Activated CD4-positive, alpha-beta T cell treated with anti-CD3 and anti-CD28 coated beads for 48 hours (primary cell): Measurements from ENCODE around the gene NTM.

Experiments used
- DNase-seq: peaks from one replicate; pipeline ENCODE4 v3.0.0-alpha.2; 2020

NTM gene

GRCh38 chr11:132139181-132139580 lies 768.8 kb downstream of the NTM start:
- DNase-seq = no peak

GRCh38 chr11:132140056-132140455 lies 769.6 kb downstream of the NTM start:
- no peak for DNase-seq

DNA sequence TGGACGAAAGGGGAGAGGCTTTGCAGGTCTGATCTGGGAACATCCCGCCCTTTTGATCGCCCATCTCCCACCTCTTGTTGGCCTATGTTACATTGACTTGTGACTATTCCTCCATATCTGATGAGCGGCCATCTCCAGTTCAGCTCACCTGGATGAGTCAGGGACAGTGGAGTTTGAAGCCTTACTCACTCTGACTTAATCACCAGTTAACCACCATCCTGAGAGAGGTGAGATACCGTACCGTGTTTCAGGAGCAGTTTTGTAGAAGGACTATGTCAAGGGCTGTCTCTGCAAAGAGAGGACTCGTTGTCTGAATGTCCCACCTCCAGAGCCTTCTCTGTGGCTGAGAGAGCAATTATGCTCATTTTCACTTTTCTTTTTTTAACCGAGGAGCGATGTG lies 771.7 kb downstream of the NTM start:
- no peak for DNase-seq

DNA sequence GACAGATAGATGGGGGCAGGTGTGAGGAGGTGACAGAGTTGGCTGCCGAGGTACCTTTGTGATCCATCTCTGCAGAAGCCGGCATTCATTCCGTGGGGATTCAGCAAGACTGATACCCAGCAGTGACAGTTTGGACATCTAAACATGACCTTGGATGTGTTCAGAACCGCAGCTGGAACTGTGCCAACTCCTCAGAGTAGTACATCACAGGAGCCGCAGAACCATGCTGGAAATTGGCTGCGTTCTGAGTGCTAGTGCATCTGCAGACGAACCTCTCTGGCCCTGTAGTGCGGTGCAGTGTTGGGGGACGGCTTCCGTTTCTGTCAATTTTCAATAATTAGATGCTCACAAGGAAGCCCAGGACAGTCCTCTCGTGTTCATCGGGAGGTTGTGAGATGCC lies 772.1 kb downstream of the NTM start:
- DNase-seq = no peak

- no peak for DNase-seq
Observed at GRCh38 chr11:132147464-132147863, 777.0 kb downstream of the NTM start.

DNA sequence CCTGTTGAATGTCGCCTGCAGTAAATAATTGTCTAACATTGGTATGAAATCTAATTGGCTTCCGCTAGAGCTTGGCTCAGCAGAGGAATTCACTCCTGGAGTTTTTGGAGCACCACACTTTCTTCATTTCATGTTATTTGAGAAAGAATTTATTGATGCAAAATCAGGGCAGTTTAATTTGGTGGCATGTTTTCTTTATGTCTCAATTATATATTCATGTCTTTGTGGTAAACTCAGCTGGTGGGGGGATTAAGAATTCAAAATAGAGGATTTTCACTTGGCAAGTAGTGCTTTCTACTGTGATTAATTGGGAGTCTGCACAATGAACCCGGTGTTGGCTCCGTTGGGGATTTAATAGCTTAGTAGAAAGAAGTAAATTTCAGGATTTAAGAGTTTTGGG lies 784.4 kb downstream of the NTM start:
- DNase-seq = no peak

- DNase-seq = no peak
Observed at GRCh38 chr11:132158091-132158490, 787.7 kb downstream of the NTM start.

GRCh38 chr11:132158696-132159095 lies 788.3 kb downstream of the NTM start:
- no peak for DNase-seq

- DNase-seq = no peak
Observed at GRCh38 chr11:132161403-132162078, 791.1 kb downstream of the NTM start.

- DNase-seq = no peak
Observed at GRCh38 chr11:132168344-132168981, 798.0 kb downstream of the NTM start.

- no peak for DNase-seq
Observed at GRCh38 chr11:132171031-132171430, 800.6 kb downstream of the NTM start.

DNA sequence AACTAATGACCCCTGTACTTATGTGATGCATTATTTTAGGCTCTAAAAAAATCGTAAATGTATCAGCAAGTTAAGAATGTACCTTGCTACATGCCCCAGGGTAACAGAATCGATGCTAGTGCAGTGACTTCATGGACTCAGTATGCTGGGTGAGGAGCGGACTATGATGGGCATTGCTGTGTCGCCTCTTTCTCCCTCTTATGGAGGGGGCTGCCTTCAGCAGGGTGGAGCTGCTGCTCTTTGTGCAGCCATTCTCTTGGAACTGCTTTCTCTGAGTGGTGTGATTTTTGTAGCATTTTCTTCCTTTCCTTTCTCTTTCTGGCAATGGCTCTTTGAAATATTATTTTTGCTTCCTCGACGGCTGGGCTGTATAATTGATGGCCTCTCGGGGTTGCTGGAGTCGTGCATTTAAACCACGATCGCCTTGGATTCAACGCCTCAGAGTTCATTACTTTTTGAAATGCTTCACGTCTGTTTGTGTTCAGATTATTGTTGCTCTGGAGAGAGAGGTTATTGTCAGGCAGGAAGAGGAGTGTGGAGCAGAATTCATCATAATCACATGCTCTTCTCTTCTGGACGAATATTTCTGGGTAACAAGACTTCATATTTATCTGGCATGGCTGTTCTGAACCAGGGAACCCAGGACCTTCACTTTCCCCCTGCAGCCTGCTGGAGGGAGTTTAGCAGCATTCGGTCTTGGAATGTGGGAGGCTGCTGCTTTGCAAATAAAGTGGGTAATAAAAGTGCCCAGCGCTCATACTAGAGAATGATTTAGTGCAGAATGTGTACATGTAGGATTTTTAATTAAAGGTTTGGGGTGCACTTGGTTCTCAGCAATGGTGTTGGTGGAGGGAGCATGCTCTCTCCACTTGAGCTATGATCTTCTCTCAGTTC lies 804.2 kb downstream of the NTM start:
- no peak for DNase-seq

DNA sequence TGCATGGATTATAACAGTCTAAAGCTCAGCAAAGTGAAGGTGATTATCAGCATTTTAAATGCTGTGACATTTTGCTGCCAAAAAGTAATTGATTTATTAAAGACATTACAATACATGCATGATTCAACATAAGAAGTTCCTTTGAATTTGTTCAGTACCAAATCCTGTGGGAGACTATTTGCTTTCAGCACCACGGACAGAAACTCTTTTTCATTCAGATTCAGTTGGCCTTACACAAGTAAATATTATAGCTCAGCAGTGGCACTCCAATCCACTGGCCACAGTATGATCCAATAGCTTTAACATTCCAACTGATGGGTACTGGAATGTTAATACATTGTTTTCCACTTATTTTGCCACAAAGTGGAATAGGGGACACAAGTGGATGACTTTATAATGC lies 806.7 kb downstream of the NTM start:
- no peak for DNase-seq

DNA sequence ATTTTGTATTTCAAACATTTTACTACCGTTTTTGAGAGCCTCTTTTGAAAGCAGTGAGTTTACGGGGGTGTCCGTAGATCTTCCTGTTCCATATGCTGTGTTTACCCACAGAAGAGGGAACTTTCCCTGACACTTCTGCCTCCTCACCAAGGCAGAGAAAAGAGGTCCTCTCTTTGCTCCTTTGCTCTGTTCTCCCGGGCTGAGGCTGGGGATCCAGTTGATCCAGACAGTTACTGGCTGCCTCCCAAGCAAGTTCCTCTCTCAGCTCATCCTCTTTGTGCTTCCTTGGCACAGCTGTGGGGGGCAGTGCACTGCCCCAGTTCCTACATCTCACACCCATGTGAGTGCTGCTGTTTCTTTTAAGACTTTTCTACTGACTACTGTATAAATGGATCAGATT lies 813.7 kb downstream of the NTM start:
- no peak for DNase-seq

GRCh38 chr11:132185726-132186592 lies 815.5 kb downstream of the NTM start:
- DNase-seq = no peak

DNA sequence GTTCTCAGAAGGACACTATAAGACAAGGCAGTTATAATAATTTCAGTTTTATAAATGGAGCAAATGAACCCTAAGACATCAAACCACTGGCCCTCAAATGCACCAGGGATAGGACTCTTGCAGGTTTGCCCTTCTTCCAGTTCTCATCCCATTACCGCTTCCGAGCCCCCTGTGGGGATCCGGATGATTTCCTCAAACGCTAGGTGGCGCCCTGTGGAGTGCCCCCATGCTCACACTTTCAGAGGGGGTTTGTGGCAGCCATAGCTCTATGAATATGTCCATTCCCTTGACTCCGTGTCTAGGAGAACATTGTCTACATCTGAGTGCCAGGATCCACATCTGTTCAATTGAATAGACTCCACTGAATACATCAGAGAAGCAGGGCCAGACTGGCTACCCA lies 816.3 kb downstream of the NTM start:
- no peak for DNase-seq

GRCh38 chr11:132187386-132187785 lies 817.0 kb downstream of the NTM start:
- DNase-seq = no peak

DNA sequence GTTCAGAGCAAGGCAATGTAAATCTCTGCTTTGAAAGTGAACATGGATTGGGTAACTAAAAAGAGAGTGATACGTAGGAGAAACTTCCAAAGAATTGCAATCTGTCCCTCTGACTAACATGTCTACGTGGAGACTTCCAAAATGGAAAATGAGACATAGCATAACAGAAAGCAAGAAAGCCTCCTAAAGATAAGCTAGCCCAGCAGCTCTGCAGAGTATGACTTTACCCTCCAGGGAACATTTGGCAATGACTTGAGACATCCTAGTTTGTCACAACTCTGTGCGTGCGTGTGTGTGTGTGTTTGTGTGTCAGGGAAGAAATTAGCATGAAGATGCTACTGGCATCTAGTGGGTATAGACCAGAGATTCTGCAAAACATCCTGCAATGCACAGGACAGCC lies 817.4 kb downstream of the NTM start:
- DNase-seq = no peak

DNA sequence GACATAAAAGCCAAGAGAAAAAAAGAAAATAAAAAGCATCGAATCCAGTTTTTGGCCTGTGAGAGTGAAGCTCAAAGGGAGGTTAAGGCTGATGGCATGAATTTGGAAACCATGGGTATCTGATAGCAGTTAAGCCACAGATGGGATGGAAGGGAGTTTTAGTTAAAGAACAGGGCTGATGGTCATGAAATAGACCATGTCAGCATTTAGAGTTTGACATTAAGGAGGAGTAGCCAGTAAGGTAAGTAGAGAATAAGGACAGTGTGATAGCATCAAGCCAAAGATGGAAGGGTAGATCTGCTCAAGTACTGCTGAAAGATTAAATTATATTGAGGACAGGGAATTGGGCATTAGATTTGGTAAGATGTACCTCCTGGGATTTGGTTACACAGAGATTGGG lies 826.5 kb downstream of the NTM start:
- no peak for DNase-seq

GRCh38 chr11:132200353-132200936 lies 830.0 kb downstream of the NTM start:
- DNase-seq = no peak

- no peak for DNase-seq
Observed at GRCh38 chr11:132202621-132203020, 832.2 kb downstream of the NTM start.

DNA sequence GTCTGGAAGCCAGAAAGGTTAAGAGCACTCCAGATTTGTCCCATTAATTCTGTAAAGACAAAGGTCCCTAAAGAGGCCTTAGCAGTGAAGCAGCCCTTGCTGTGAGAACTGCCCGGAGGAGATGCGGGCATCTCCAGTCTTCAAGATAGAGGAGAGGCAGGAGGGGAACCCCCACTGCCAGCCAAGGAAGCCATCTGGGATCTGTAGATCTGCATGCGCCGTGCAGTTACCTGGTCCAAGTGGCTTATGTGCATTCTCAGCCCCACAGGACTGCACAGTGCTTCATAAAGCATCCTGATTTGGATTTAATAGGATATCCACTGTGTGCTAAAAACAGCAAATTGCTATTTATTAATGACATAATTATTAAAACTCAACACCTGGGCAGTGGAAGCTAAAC lies 834.6 kb downstream of the NTM start:
- no peak for DNase-seq

- DNase-seq = no peak
Observed at GRCh38 chr11:132205496-132205895, 835.1 kb downstream of the NTM start.
